ENCODE results near the gene COA8. TPM values are rescaled to one million over a fixed set of nuclear protein-coding genes. Genes with fewer than 3 reads are reported as not detected.

COA8 gene
- total and polyA plus RNA-seq, 2 of the 13 experiments (the other 11 are each of a cell fraction or from before 2014, with no cell fraction given) = 10.9 to 25.1 TPM

DNA sequence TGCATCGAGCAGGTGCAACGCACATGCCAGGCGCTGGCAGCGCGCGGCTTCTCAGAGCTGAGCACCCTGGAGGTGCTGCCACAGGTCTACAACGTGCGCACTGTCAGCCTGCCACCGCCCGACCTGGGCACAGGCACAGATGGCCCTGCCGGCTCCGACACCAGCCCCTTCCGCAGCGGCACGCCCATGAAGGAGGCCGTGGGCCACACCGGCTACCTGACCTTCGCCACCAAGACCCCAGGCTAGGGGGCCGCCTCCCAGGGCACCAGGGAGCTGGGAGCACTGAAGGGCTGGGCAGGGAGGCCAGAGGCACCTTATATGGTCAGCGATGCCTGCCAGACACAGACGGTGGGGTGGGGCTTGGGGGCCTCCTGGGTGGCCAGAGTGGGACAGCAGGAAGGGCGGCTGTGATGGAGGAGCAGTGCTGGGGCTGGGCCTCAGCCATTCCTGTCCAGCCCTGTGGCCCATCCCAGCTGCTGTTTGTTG lies 28.1 kb upstream of the COA8 start (continued):
- TF ChIP-seq ZNF572 (CRISPR knock-in tag; IDR thresholded peaks at IDR 0.05) = no peak

DNA sequence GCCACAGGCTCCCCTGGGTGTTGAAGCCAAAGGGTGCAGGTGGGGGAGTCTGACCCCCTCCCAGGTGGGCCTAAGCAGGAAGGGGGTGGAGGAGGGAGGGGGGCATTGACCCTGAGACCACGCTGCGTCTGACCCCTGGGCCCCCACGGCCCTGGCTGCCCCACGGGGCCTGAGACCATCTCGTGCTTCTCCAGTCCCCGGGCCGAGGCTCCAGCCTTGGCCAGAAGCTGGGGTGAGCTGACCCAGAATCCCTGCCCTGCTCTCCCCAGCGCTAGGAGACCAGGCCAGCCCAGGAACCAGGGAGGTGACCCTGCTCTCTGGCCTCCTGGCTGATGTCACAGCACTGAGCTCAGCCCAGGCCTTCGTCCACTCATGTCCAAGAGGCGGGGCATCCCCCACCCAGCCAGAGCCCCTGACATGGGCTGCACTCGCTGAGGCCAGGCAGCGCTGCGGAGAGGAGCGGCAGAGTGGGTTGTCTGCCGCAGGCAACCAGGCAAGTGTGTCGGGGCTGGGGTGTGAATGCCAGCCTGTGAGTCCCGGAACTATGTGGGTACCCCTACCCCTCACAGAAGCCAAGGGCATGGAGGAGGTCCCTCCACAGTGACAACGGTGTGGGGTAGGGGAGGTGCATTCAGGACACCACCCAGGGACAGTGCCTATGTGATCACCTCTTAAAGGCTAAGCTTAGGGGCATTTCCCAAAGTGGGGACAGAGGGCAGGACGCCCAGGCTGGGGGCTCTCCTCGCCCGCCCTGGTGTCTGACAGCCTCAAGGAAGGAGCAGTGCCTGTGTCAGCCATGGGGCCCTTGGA lies 27.5 kb upstream of the COA8 start:
- H3K27me3 ChIP-seq (ENCODE audit: control insufficient read depth in 1 of 2, insufficient read depth in 2 of 2, low read length in 2 of 2) = peaks cover 0 to 4% of the 10 kb centered on the region in 2 experiments; a peak in 1 of 5 replicates
- H3K79me2 ChIP-seq (ENCODE audit: insufficient read depth, low read length) = peaks cover 10% of the 10 kb centered on the region
- no peak for TF ChIP-seq ISL2 (CRISPR knock-in tag; IDR thresholded peaks at IDR 0.05)
- peak; percentile 51 for TF ChIP-seq AGO2 (optimal IDR thresholded peaks at IDR 0.05; ENCODE audit: low read depth, low read length)
- TSS peak; percentile 42 for BruUV-seq (replicated peaks)
- H3K4me2 ChIP-seq (ENCODE audit: low read depth, low read length) = no peak overlapping the region
- H2AFZ ChIP-seq (ENCODE audit: low read length) = no peak overlapping the region
- H3K9me3 ChIP-seq (ENCODE audit: low read length) = no peaks in the 10 kb centered on the region
- H3K9ac ChIP-seq (ENCODE audit: insufficient read depth, low read depth, low read length) = no peak overlapping the region
- peaks cover 3 to 4% of the 10 kb centered on the region in 2 experiments; a peak in 3 of 5 replicates for H3K36me3 ChIP-seq (replicated peaks in 1 of 2; ENCODE audit: control insufficient read depth in 1 of 2, insufficient read depth in 2 of 2, low read length in 2 of 2)
- ATAC-seq (no peak), DNase-seq (ENCODE audit: low spot score) (no peak), FAIRE-seq (no peak)
- H4K20me1 ChIP-seq (ENCODE audit: insufficient read depth, low read length) = no peaks in the 10 kb centered on the region
- ChIA-PET POLR2A (interaction anchor here (1.0 to 2.6 kb wide), 4 partner anchors 9 to 27 kb away, joined by 3 to 9 read pairs (median 5); partner anchors contain the start of genes BAG5, CKB and COA8), CTCF (ENCODE audit: low intra/inter-chr PET ratio, low total read pairs) (no interaction called here)
- intact Hi-C loops (cut with micrococcal nuclease; ENCODE audit: unreplicated experiment) (no loop called here), in situ Hi-C loops (cut with HindIII; ENCODE audit: extremely low pct_ligation_motif_present, low pct_unique_long_range_greater_than_20kb) (no loop called here)
- H3K4me1 ChIP-seq (ENCODE audit: insufficient read depth, low read length) = peaks cover 36% of the 10 kb centered on the region
- WGBS (ENCODE audit: low lambda C conversion rate) = 100% methylated on average over 2 of the region's 21 CpGs
- H3K4me3 ChIP-seq (replicated peaks in 1 of 3; ENCODE audit: insufficient read depth in 1 of 3, low read depth in 2 of 3, low read length in 3 of 3) = no peak overlapping the region
- no peak overlapping the region for H3K27ac ChIP-seq (ENCODE audit: extremely low read length, insufficient read depth, low read length)

DNA sequence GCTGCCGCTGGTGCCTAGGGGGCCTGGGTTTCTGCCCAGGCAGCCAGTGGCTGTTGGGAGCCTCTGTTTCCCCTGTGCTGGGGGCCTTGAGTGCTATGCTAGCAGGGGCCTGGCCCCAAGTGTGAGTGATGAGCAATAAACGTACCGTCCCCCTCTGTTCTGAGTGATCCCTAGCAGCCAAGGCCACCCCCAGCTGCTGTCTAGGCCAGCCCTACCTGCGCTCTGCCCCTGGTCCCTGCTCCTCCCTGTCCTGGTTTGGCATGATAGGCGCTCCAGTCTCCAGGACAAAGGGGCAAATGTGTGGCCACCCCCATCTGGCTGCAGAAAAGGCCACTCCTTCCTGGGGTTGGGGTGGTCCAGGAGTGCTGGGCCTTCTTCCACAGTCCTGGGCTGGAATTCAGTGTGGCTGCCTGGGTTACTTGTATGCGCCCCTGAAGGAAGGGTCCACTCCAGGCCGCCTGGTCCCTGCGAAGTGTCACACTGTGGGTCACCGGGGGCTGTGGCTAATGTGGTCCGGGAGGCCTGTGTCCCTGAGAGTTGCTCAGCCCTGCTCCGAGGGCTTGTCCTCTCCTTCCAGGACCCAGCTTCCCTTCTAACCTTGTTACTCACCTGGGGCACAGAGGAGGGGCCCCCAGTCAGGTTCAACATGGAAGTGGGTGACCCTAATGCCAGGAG lies 26.7 kb upstream of the COA8 start:
- CTCF ChIA-PET (ENCODE audit: low intra/inter-chr PET ratio, low total read pairs) = no interaction called here

More for the DNA sequence above, 26.7 kb upstream of the COA8 start:
- peaks cover 2% of the 10 kb centered on the region for H3K79me2 ChIP-seq (ENCODE audit: insufficient read depth, low read length)
- no peak for TF ChIP-seq CBX2 (IDR thresholded peaks at IDR 0.05; ENCODE audit: low read depth, low read length)
- TF ChIP-seq CBX2 (CRISPR knock-in tag; IDR thresholded peaks at IDR 0.05; ENCODE audit: low read depth) = no peak
- TF ChIP-seq BHLHE40 (IDR thresholded peaks at IDR 0.05; ENCODE audit: low read length) = no peak
- TF ChIP-seq ZSCAN31 (CRISPR knock-in tag; IDR thresholded peaks at IDR 0.05; ENCODE audit: low read depth) = no peak
- no peak for TF ChIP-seq ZNF24 (IDR thresholded peaks at IDR 0.05)
- no peak for TF ChIP-seq HNRNPK (IDR thresholded peaks at IDR 0.05; ENCODE audit: low read depth, low read length, poor library complexity, severe bottlenecking)
- no peak for TF ChIP-seq RFX5 (IDR thresholded peaks at IDR 0.05; ENCODE audit: low read depth, low read length)
- TF ChIP-seq ZBTB7B (CRISPR knock-in tag; IDR thresholded peaks at IDR 0.05) = no peak
- no peak for TF ChIP-seq ZSCAN20 (CRISPR knock-in tag; IDR thresholded peaks at IDR 0.05; ENCODE audit: borderline replicate concordance)
- no peak for TF ChIP-seq FOSL2 (CRISPR knock-in tag; IDR thresholded peaks at IDR 0.05)
- no peak for TF ChIP-seq ZNF550 (CRISPR knock-in tag; IDR thresholded peaks at IDR 0.05; ENCODE audit: borderline replicate concordance)
- TF ChIP-seq, protein P1, sequence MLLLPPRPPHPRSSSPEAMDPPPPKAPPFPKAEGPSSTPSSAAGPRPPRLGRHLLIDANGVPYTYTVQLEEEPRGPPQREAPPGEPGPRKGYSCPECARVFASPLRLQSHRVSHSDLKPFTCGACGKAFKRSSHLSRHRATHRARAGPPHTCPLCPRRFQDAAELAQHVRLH (CRISPR knock-in tag; IDR thresholded peaks at IDR 0.05; ENCODE audit: borderline replicate concordance, low read depth) = no peak
- no peak for DNase-seq (ENCODE audit: low spot score)
- no peak overlapping the region for H3K9ac ChIP-seq (ENCODE audit: insufficient read depth, low read depth, low read length)
- no peak overlapping the region for H3K4me3 ChIP-seq (replicated peaks in 1 of 3; ENCODE audit: insufficient read depth in 1 of 3, low read depth in 2 of 3, low read length in 3 of 3)
- POLR2A ChIA-PET = interaction anchor here (1.0 to 6.9 kb wide), 6 partner anchors 7 to 26 kb away, joined by 3 to 37 read pairs (median 5); partner anchors contain the start of genes BAG5, CKB, COA8 and TRMT61A
- H3K4me2 ChIP-seq (ENCODE audit: low read depth, low read length) = no peak overlapping the region
- BruUV-seq (replicated peaks) = no TSS peak
- in situ Hi-C loops (cut with HindIII; ENCODE audit: extremely low pct_ligation_motif_present, low pct_unique_long_range_greater_than_20kb) (no loop called here), intact Hi-C loops (cut with micrococcal nuclease; ENCODE audit: unreplicated experiment) (no loop called here)
- WGBS (ENCODE audit: low lambda C conversion rate) = no CpG with 5 or more reads among the region's 11 CpGs
- H3K27ac ChIP-seq (ENCODE audit: extremely low read length, insufficient read depth, low read length) = no peak overlapping the region
- H2AFZ ChIP-seq (ENCODE audit: low read length) = no peak overlapping the region
- no peak for ATAC-seq
- H3K27me3 ChIP-seq (ENCODE audit: control insufficient read depth in 1 of 2, insufficient read depth in 2 of 2, low read length in 2 of 2) = peaks cover 0 to 6% of the 10 kb centered on the region in 2 experiments; a peak in 1 of 5 replicates
- peaks cover 35% of the 10 kb centered on the region for H3K4me1 ChIP-seq (ENCODE audit: insufficient read depth, low read length)
- H3K9me3 ChIP-seq (ENCODE audit: low read length) = no peaks in the 10 kb centered on the region
- no peaks in the 10 kb centered on the region for H4K20me1 ChIP-seq (ENCODE audit: insufficient read depth, low read length)
- FAIRE-seq = no peak
- H3K36me3 ChIP-seq (replicated peaks in 1 of 2; ENCODE audit: control insufficient read depth in 1 of 2, insufficient read depth in 2 of 2, low read length in 2 of 2) = peaks cover 1 to 3% of the 10 kb centered on the region in 2 experiments; a peak in 3 of 5 replicates

All from HepG2 (cell line).